HG03354 (cell line): ENCODE results near the gene TMEM178B.
"Not testable (repeated sequence)": the region's sequence is repeated elsewhere in the genome, so short reads cannot be mapped to it uniquely, and the experiment has no call there.

ENCODE experiments used
- ATAC-seq: cut with Tn5 transposase; IDR thresholded peaks from one replicate; pipeline ENCODE4 v1.9.1; 2021; ENCODE audit warnings: mild to moderate bottlenecking; ENCODE audit not compliant: unreplicated experiment, poor library complexity, severe bottlenecking

Gene TMEM178B

DNA sequence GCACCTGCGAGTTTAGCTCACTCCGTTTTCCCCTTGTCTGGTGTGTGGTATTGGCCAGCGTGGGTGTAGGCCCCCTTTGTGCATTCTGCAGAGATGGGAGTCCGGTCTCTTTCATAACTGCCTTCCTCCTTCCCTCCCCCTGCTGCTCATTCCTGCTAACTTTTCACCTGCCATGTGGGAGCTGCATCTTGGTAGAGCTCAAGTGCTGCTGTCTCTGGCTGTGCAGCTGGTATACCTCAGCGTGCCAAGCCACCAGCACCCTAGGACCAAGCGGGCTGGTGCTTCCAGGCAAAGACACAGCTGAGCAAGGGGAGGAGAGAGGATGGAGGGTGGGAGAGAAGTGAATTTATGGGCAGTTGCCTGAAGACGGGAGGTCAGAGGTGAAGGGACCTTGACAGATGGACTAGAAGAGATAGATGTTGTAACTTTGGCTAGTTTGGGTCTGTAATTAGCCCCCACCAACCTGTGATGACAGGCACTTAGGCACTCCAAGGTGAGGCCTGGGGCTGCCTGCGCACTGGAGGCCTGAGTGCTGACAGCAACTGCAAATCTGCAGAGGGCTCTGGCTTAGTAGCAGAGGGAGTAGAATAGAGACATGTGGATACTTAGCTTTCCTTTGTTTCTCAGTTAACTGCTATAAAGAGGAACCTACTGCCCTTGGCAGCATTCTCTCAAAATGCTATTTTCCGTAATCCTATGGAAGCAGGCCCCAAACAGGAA, 328.6 kb downstream of the TMEM178B start:
- ATAC-seq = no peak

DNA sequence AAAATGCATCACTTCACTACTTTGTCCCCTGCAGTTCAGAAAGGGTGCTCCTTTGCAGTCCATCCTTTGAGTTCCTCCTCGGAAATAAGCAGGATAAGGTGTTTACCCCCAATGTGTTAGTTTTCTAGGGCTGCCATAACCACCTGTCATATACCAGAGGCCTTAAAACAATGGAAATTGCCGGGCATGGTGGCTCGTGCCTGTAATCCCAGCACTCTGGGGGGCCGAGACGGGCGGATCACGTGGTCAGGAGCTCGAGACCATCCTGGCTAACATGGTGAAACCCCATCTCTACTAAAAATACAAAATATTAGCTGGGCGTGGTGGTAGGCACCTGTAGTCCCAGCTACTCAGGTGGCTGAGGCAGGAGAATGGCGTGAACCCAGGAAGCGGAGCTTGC, 330.0 kb downstream of the TMEM178B start:
- ATAC-seq = not testable (repeated sequence)

DNA sequence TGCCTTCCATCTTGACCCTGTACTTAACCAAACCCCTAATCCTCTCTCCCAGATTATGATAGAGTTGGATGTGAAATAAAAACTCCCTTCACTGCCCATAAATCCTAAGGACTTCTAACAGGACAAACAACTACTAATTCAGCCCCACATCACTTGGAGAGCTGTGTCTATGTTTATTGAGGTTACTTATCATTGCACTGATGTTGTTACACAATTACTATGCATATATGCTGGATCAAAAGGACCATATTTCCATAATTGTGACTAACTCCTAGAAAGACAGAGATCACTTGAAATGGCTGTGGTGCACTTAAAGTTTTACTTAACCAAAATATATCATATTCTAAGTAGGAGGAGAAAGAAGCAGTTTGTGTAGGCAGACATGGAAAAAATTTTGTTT, 332.5 kb downstream of the TMEM178B start:
- no peak for ATAC-seq

DNA sequence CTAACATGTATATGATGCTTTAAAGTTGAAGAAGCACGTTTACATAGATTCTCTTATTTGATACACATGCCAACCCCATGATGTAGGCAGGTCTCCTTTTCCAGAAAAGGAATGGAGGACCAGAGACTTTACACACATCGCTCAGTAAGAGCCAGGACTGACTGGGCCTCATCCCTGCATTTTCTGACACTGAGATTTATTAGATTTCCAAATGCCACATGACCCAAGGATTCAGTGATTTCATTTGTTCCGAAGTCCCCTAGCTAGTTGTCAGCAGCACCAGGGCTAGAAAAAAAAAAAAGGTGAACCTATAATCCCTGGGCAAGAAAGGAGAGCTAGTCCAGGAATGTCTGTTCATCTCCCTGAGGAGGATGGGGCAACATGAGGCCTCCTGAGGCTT, 334.0 kb downstream of the TMEM178B start:
- ATAC-seq = no peak

DNA sequence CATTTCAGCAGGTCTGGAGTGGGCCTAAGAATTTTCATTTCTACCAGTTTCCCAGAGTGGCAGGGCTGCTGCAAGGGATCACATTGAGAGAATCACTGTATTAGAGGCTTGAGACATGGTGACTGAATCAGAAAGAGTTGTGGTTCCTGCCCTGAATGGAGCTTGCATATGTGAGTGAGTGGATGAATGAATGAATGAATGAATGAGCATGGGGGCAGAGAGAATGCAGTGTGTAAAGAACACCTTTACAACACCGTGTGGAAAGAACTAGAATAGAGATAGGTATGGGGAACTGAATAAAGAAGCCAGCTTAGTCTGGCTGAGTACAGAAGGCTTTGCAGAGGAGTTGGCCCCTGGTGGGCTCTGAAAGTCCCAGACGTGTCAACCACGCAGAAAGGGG, 334.6 kb downstream of the TMEM178B start:
- no peak for ATAC-seq

DNA sequence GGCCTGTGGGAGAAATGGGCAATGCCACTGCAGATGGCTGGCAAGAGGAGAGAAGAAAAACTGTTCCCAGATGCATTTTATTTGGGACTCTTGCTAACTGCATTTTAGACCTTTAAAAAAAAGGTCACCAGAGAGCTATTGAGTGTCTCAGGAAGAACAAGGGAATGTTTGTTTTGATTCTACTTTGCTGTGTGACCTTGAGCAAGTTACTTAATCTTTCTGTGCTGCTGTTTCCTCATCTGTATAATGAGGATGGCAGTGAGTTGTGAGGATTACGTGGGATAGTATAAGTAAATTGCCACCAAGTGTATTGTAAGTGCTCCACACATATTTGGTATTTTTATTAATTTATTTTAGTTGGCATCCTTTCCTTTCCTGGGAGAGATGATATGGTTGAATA, 335.4 kb downstream of the TMEM178B start:
- no peak for ATAC-seq

DNA sequence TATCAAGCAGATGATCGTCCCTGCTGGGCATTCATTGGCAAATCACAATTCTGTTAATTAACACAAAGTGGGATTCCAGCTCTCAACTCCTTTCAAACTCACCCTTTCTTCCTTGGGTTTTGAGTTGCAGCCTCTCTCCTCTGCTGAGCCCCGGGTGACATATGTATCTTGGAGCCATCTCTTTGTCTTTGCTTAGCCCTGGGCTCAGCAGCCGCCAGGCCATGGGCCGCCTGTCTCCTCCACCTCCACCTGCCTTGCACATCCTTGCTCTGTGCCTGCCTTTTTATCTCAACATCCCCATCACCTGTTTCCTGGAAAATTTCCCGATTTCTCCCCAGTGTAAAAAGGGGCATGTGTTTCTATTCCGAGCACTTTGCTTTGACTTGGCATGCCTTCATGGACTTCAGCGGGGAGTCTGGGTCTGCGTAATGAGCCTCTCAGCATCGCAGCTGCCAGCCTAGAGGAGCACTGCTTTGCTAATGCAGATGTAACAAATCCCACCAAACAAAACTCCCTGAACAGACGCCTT, 336.0 kb downstream of the TMEM178B start:
- ATAC-seq = no peak

DNA sequence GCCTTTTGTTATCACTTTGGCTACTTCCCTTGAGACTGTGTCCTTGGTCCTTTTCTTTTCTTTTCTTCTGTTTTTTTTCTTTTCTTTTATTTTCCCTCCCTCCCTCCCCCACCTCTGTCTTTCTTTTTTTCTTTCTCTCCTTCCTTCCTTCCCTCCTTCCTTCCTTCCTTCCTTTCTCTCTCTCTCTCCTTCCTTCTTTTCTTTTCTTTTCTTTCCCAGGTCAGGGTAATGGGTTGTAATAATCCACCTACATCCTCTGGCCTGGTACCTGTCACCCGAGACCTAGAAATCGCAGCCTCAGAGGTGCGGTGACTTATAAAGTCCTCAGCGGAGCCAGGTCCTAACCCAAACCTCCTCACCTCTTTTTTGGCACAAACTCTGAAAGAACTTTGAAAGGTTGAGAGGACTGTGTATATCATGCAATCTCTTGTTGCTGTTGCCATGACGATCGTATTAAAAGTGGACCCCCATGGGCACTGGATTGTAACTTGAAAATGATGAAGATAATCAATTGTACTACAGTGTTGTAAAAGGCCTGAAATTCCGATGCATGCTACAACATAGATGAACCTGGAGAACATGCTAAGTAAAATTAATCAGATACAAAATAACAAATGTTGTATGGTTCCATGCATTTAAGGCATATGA, 336.6 kb downstream of the TMEM178B start:
- ATAC-seq = no peak

DNA sequence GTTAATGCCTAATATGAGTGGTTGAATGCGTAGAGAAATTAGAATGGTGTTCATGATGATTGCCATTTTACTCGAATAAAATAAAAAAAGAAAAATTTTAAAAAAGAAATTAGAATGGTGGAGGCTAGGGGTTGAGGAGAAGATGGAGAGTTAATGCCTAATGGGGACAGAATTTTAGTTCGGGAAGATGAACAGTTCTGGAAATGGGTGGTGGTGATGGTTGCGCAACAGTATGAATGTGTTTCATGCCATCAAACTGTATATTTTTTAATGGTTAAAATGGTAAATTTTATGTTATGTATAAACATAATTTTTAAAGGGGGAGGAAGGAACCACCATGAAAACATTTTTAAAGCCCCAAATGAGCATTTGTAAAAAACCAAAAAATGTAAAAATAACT, 337.3 kb downstream of the TMEM178B start:
- ATAC-seq = no peak

DNA sequence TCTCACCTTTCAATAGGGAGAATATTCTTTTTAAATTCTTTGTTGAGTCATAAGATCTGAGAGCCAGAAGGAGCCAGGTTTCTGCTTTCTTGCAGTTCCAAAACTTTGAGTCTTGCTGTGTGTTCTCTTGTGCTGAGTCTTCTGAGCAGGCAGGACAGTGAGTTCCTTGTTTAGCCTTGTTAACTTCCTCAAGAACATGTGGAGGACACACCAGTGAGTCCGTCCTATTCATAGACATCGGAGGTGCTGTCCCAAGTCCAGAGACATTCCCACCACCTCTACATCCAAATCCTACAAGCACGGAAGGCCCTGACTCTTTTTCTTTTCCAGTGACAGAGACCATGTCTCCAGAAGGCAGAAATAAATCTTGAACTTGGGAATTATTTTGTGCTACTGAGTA, 342.1 kb downstream of the TMEM178B start:
- ATAC-seq = no peak

DNA sequence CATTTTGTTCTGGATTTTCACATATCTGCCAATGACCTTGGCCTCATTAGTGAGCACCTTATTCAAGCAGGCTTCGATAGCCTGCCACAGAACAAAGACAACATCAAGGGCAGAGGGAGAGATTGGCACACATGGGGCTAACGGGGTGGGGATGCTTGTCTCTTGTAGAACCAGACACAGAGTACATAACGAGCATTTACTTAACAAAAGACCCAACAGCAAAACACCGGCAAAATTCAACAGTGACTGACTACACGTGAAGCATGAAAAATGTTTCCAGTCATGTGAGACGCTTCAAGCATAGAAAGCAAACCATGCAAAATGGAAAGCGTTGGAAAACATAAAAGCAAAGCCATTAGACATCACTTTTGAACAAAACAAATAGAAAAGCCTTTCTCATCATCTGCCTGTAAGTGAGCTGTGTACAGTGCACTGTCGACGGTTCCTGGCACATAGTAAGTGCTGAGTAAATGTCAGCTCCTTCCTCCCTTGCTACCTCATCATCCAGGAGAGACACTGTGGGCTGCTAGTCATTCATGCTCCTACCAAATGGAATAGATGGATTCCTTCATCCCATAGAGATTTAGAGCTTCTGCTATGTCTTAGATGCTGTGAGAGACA, 342.9 kb downstream of the TMEM178B start:
- no peak for ATAC-seq

DNA sequence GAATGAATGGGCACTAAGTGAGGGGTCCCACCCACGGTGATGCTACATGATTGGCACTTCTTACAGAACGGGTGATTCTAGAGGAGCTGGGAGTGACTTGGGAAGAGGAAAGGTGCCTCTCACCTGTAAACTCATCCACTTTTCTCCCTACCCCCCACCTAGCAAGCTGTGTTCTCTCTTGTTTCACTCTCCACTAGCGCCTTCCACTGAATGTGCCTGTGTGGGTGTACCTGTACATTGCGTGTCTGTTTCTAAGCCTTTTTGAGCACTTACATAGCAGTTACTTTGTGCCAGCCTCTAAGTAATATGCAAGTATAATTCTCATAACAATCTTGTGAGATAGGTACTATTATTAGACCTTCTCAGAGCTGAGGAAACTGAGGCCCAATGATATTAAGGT, 343.6 kb downstream of the TMEM178B start:
- ATAC-seq = no peak

DNA sequence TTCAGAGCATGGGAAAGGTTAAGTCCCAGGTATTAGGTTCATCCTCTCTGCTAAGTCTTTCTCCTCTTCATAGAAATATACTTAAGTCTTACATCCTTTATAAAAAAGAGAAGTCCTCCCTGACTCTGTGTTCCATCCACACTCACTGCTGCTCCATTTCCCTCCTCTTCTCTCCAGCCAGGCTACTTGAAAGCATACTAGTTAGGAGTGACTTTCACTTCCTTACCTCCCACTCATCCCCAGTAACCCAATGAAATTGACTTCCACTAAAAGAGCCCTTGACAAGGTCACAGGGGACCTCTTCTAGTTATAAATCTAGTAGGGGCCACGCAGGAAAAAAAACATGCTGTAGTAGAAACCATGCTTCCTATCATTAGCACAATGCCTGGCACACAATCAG, 344.2 kb downstream of the TMEM178B start:
- ATAC-seq = no peak

DNA sequence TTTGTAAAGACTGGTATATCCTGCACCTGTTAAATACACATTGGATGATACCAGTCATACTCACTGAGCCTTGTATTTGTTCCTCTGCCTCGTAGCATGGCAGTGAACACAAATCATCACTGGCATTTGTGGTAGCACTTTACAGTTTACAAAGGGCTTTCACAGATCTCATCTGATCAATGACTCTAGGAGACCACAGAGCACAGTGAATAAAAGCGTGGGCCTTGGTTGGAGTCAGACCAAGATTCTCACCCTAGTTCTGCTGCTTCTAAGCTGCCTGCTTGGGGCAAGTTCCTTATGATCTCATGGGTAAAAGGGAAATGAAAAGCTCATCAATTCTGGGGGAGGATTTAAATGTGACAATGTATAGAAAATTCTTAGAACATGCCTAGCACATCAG, 347.4 kb downstream of the TMEM178B start:
- no peak for ATAC-seq

DNA sequence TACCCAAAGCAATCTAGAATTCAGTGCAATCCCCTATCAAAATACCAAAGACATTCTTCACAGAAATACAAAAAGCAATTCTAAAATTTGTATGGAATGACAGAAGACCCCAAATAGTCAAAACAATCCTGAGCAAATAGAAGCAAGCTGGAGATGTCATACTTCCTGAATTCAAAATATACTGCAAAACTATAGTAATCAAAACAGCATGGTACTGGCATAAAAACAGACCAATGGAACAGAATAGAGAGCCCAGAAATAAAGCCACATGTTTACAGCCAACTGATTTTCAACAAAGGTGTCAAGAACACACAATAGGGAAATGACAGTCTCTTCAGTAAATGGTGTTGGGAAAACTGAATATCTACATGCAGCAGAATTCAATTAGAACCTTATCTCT, 353.3 kb downstream of the TMEM178B start:
- ATAC-seq = no peak

DNA sequence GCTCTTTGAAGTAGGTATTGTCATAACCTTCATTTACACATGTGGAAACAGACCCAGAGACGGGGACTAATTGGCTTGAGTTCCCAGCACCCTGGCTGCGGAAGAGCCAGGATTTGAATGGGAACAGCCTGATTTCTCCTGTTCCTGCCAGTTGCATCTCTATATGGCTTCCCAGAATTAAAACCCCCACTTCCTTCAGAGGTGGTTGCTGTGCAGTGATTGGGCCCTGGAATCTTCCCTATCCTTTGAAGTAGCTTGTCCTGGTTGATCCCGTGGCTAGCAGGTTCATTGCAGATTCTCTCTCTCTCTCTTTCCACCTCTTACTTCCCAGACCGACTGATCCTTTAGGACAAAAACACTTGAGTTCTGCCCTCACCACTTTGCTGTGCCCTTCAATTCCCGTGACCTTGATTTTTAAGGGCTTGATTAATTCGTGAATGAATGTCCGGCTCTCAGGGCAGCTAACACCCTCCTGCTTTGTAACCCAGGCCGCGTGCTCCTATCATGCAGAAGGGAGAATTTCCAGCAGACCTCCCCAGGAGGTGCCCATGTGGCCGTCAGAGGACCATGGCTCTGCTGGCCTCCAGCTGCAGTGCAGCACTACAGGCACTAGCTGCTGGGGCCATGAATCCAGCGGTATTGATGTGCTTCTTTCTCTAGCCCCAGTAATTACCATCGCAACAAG, 356.7 kb downstream of the TMEM178B start:
- no peak for ATAC-seq

DNA sequence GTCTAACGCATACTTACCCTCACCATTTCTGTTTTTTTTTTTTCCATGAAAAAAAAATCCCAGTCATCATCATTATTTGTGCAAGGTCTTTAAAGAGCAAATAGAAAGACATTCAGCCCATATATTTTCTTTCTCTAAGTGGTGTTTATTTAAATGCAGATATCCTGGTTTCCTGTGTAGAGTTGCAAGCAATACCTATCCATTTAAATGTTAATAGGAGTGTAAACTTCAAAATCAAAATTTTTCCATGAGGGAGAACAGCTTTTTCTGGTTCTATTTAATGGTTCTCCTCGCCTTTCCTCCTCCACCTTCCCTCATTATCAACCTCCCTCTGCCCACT, 357.2 kb downstream of the TMEM178B start:
- ATAC-seq = no peak

DNA sequence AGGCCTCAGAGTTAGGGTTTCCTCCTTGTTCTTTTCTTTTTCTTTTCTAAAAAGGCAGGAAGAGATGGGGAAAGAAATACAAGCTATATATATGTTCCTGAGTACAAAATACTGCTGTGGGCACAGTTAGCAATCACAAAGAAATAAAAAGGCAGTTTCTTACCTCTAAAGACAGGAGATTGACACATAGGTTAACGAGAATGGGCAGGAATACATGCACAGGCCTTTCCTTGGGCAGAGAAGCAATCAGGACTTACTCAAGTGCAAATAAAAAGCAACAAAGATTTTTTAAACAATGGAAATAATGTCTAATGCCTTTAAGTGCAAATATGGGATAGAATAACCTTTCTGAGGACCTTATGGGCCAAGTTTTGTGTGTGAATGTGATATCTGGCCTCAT, 357.8 kb downstream of the TMEM178B start:
- no peak for ATAC-seq

DNA sequence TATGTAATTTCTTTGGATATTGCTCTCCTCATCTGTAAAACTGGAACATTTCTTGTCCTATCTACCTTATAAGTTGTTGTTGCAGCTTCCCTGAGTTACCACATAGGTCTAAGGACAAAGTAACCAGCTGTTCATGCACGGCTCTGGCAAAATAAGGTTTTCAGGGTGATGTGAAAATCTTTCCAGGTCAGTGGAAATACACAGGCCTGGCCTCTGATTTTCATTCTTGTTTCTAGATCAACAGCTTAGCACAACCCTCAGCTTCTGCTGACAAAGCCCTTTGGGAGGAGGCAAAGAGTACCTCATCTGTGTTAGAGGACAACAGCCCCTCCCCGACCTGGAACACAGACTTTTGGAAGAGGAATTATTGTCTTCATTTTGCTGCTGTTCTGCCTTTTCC, 359.8 kb downstream of the TMEM178B start:
- ATAC-seq = no peak

DNA sequence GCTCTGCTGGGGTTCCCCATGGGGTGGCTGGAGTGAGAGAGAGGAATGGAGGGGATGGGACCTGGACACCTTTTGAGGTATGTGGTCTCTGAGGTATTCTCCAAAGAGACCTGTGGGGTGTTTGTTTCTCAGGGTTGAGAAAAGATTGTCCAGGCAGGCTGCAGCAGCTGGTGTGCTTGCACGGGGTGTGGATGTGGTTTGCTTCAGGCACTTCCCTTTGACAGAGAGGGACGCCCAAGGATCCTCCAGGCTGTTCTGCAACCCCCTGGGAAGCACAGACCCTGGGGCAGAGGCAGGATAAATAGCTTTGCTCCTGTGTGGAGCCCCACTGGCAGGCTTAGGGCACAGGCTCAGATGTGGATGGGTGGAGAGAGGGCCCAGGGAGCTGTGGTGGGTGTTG, 362.3 kb downstream of the TMEM178B start:
- ATAC-seq = no peak
